NB4 (cell line): ENCODE measurements around the gene DOCK6.
A peak's percentile ranks its signal among the peaks of the same experiment; 100 is the strongest.

Experiments
- DNase-seq: peaks from one replicate; pipeline ENCODE4 v3.0.0; 2010; ENCODE audit warnings: low read depth
- H3K4me3 ChIP-seq: one replicate; pipeline ENCODE4 v1.5.1; 2011; ENCODE audit warnings: mild to moderate bottlenecking, low read depth, low read length, moderate library complexity
- CTCF ChIP-seq: IDR thresholded peaks from one replicate; pipeline ENCODE4 v1.5.1; 2012; ENCODE audit warnings: low read depth, low read length
- MAX ChIP-seq: IDR thresholded peaks from 2 replicates; pipeline ENCODE4 v1.6.1; 2011; ENCODE audit warnings: low read depth, low read length
- MYC ChIP-seq: IDR thresholded peaks from 2 replicates; pipeline ENCODE4 v1.6.1; 2011; ENCODE audit warnings: low read depth, low read length
- POLR2A ChIP-seq: IDR thresholded peaks from 2 replicates; pipeline ENCODE4 v1.6.1; 2011; ENCODE audit warnings: mild to moderate bottlenecking; ENCODE audit not compliant: insufficient read length; ENCODE audit errors: extremely low read depth

The DOCK6 gene

GRCh38 chr19:11205939-11206570 is 56.3 kb downstream of the DOCK6 start:
- no peak for TF ChIP-seq MAX
- no peak overlapping the region for H3K4me3 ChIP-seq
- DNase-seq = no peak

GRCh38 chr19:11204943-11205349 is 57.4 kb downstream of the DOCK6 start:
- TF ChIP-seq MAX (no peak), POLR2A (no peak), CTCF (no peak), MYC (no peak)
- no peak for DNase-seq
- H3K4me3 ChIP-seq = no peak overlapping the region

- DNase-seq = no peak
- H3K4me3 ChIP-seq = no peak overlapping the region
- no peak for TF ChIP-seq POLR2A
- no peak for TF ChIP-seq MAX
- no peak for TF ChIP-seq CTCF
- TF ChIP-seq MYC = no peak
These were observed 58.2 kb downstream of the DOCK6 start for GRCh38 chr19:11204076-11204602.

- H3K4me3 ChIP-seq = no peak overlapping the region
- peak; percentile 84 for DNase-seq
- TF ChIP-seq POLR2A (no peak), MAX (peak; percentile 56; the same call in 1 of the 2 replicates), CTCF (peak; percentile 79), MYC (no peak)
These were observed 58.9 kb downstream of the DOCK6 start for GRCh38 chr19:11203194-11204075.

GRCh38 chr19:11202488-11203193 is 59.7 kb downstream of the DOCK6 start:
- no peak for DNase-seq
- no peak for TF ChIP-seq MAX
- no peak for TF ChIP-seq CTCF
- no peak for TF ChIP-seq POLR2A
- no peak for TF ChIP-seq MYC
- H3K4me3 ChIP-seq = no peak overlapping the region
